Spleen (tissue), 7 donors: ENCODE results near the gene LILRB2.

Experiments
- CTCF ChIP-seq, 11 experiments: fragments of 200-600 bp in 7 of 11; fragments of 450-650 bp in 4 of 11; sonication (generic) in 4 of 11; IDR thresholded peaks in 8 of 11; conservative IDR thresholded peaks in 3 of 11; 1 replicate in 7 of 11; 2 replicates in 4 of 11; pipeline versions ENCODE4 v1.4.0 to v1.8.0; 2016 to 2021; ENCODE audit warnings: antibody characterized with exemption in 11 of 11, inconsistent platforms in 4 of 11, mild to moderate bottlenecking in 1 of 11
- POLR2A ChIP-seq, 3 donors: fragments of 450-650 bp; IDR thresholded peaks; one replicate each; pipeline ENCODE4 v1.5.1; 2017; ENCODE audit warnings: antibody characterized with exemption in 3 of 3, mild to moderate bottlenecking in 1 of 3
- POLR2AphosphoS5 ChIP-seq, 3 donors: sonication (generic); formaldehyde crosslinking; IDR thresholded peaks; one replicate each; pipeline ENCODE4 v1.5.1; 2017; ENCODE audit warnings: antibody characterized with exemption in 3 of 3
- donor health status: DM: no; HTN: no; CAD: no; lungs with moderate emphysema.
- donor health status: DM: no; HTN: no; CAD: no.
- donor health status: DM: no; HTN: no; CAD: no.

DNA sequence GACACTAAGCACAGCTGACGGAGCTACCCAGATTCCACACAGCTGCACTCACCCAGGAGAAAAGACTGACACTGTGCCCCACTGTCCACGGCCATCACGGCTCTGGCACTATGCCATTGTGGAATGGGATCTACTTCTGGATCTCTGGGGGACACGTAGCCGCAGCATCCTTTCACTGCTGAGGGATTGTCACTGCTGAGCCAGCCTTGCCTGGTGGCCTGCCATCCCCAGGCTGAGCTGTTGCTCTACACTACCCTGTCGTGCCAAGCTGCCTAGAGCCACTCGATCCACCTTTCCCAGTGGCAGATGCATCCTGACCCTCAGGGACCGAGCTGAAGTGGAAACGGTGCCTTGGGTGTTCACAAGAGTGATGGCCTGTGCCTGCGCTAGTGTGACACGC is 18.8 kb downstream of the LILRB2 start:
- TF ChIP-seq POLR2AphosphoS5 (IDR thresholded peaks at IDR 0.05) (no peak), CTCF (IDR thresholded peaks at IDR 0.05 in 8 of 11, conservative IDR thresholded peaks at IDR 0.05 in 3 of 11) (no peak), POLR2A (IDR thresholded peaks at IDR 0.05) (no peak)
